A549 (cell line): ENCODE results near the gene CDC42BPG. TPM values are rescaled to one million over a fixed set of nuclear protein-coding genes. Genes with fewer than 3 reads are reported as not detected.

Experiments
- ATAC-seq, 2 experiments: fragments of 200-7000 bp in 1 of 2; fragments of >200 bp in 1 of 2; cut with Nextera tagmentation in 1 of 2; cut with Tn5 transposase in 1 of 2; 3 replicates each; pipeline versions ENCODE4 v1.8.0 to v1.9.1; 2018 to 2020; ENCODE audit warnings: mild to moderate bottlenecking in 1 of 2, moderate library complexity in 1 of 2
- CTCF ChIA-PET: fragments of 300-600 bp; sonication (Branson Sonifier 250); formaldehyde crosslinking; extraction: SDS; loops from one replicate; lab custom pipeline; 2021; ENCODE audit warnings: antibody characterized with exemption, inconsistent platforms; lab: Yijun Ruan, JAX
- POLR2A ChIA-PET: fragments of 350-600 bp; formaldehyde crosslinking; extraction: SDS; loops from one replicate; lab custom pipeline; 2021; ENCODE audit warnings: antibody characterized with exemption, inconsistent platforms; lab: Yijun Ruan, JAX
- DNase-seq, 2 experiments: peaks; one replicate each; pipeline versions ENCODE4 v3.0.0 to v3.0.0-alpha.2; 2011 to 2016; ENCODE audit warnings: low read depth in 1 of 2, low spot score in 1 of 2
- FAIRE-seq: peaks from 2 replicates; lab custom pipeline; 2011; peaks lifted over from hg19 to GRCh38; lab: Jason Lieb, UNC
- H3K27ac ChIP-seq, 2 experiments: fragments of >200 bp; sonication (Bioruptor Twin); formaldehyde crosslinking; 3 replicates each; pipeline ENCODE4 v1.5.1; 2016 to 2017
- H3K4me1 ChIP-seq: fragments of >200 bp; sonication (Bioruptor Twin); formaldehyde crosslinking; 3 replicates; pipeline ENCODE4 v1.6.1; 2016
- H3K4me2 ChIP-seq: fragments of >200 bp; sonication (Bioruptor Twin); formaldehyde crosslinking; 3 replicates; pipeline ENCODE4 v1.6.1; 2016
- H3K4me3 ChIP-seq: fragments of >200 bp; sonication (Bioruptor Twin); formaldehyde crosslinking; 3 replicates; pipeline ENCODE4 v1.5.1; 2016
- H3K9me3 ChIP-seq: fragments of >200 bp; sonication (Bioruptor Twin); formaldehyde crosslinking; 3 replicates; pipeline ENCODE4 v1.6.1; 2016
- BHLHE40 ChIP-seq: IDR thresholded peaks from 2 replicates; pipeline ENCODE4 v1.6.1; 2012; ENCODE audit warnings: low read depth, low read length, inconsistent platforms
- CBX2 ChIP-seq: fragments of 200-600 bp; sonication (generic); IDR thresholded peaks from 2 replicates; pipeline ENCODE4 v1.6.1; 2016; ENCODE audit warnings: low read depth, mild to moderate bottlenecking, borderline replicate concordance
- CBX8 ChIP-seq: fragments of 200-600 bp; sonication (generic); IDR thresholded peaks from 2 replicates; pipeline ENCODE4 v1.6.1; 2016
- CEBPB ChIP-seq, 2 experiments: fragments of >200 bp in 1 of 2; sonication (Bioruptor Twin) in 1 of 2; formaldehyde crosslinking in 1 of 2; IDR thresholded peaks; 2 replicates each; pipeline ENCODE4 v1.6.1; 2012 to 2016
- EHF ChIP-seq: fragments of 250-450 bp; sonication (Bioruptor Pico); IDR thresholded peaks from 2 replicates; pipeline ENCODE4 v1.5.0; 2020; ENCODE audit warnings: mild to moderate bottlenecking
- EP300 ChIP-seq, 2 experiments: fragments of >200 bp; sonication (Bioruptor Twin); formaldehyde crosslinking; IDR thresholded peaks; 2 replicates in 1 of 2; 3 replicates in 1 of 2; pipeline ENCODE4 v1.6.1; 2016 to 2017
- GATA3 ChIP-seq: IDR thresholded peaks from 2 replicates; pipeline ENCODE4 v1.6.1; 2012; ENCODE audit warnings: borderline replicate concordance
- HDAC2 ChIP-seq: fragments of 200-600 bp; sonication (generic); IDR thresholded peaks from 2 replicates; pipeline ENCODE4 v1.6.1; 2016
- HOXB13 ChIP-seq: fragments of 250-450 bp; sonication (Bioruptor Pico); IDR thresholded peaks from 2 replicates; pipeline ENCODE4 v1.5.0; 2020; ENCODE audit warnings: low read depth, mild to moderate bottlenecking, moderate library complexity
- JUN ChIP-seq, 2 experiments: fragments of >200 bp; sonication (Bioruptor Twin); formaldehyde crosslinking; IDR thresholded peaks; 2 replicates in 1 of 2; 3 replicates in 1 of 2; pipeline ENCODE4 v1.6.1; 2016 to 2017
- JUNB ChIP-seq: fragments of >200 bp; sonication (Bioruptor Twin); formaldehyde crosslinking; IDR thresholded peaks from 2 replicates; pipeline ENCODE4 v1.6.1; 2016
- KDM5A ChIP-seq: fragments of 200-600 bp; sonication (generic); IDR thresholded peaks from 2 replicates; pipeline ENCODE4 v1.6.1; 2016; ENCODE audit warnings: antibody characterized with exemption, mild to moderate bottlenecking
- MAFK ChIP-seq: fragments of 450-650 bp; IDR thresholded peaks from 2 replicates; pipeline ENCODE4 v1.6.1; 2014; ENCODE audit not compliant: partially characterized antibody
- NFE2L2 ChIP-seq: fragments of 150-350 bp; conservative IDR thresholded peaks from 2 replicates; pipeline ENCODE4 v1.6.1; 2014; ENCODE audit warnings: low read length
- POLR2A ChIP-seq: IDR thresholded peaks from 2 replicates; pipeline ENCODE4 v1.6.1; 2012; ENCODE audit warnings: mild to moderate bottlenecking, low read length
- RAD21 ChIP-seq, 2 experiments: fragments of >200 bp in 1 of 2; sonication (Bioruptor Twin) in 1 of 2; formaldehyde crosslinking in 1 of 2; IDR thresholded peaks in 1 of 2; conservative IDR thresholded peaks in 1 of 2; 2 replicates in 1 of 2; 3 replicates in 1 of 2; pipeline ENCODE4 v1.6.1; 2012 to 2018; ENCODE audit warnings: inconsistent platforms in 1 of 2
- RARB ChIP-seq: fragments of 250-450 bp; sonication (Bioruptor Pico); IDR thresholded peaks from 2 replicates; pipeline ENCODE4 v1.8.0; 2021; ENCODE audit warnings: mild to moderate bottlenecking, moderate library complexity
- RCOR1 ChIP-seq: fragments of 150-350 bp; IDR thresholded peaks from 2 replicates; pipeline ENCODE4 v1.6.1; 2014; ENCODE audit warnings: antibody characterized with exemption, low read length, low read depth
- RNF2 ChIP-seq: fragments of 200-600 bp; sonication (generic); IDR thresholded peaks from 2 replicates; pipeline ENCODE4 v1.6.1; 2016; ENCODE audit warnings: low read depth, mild to moderate bottlenecking, antibody characterized with exemption, moderate library complexity, borderline replicate concordance
- ZNF302 ChIP-seq: fragments of 250-450 bp; sonication (Bioruptor Pico); IDR thresholded peaks from 2 replicates; pipeline ENCODE4 v1.9.0; 2021; ENCODE audit warnings: inconsistent platforms, mild to moderate bottlenecking, moderate library complexity
- ZSCAN20 ChIP-seq: fragments of 250-450 bp; sonication (Bioruptor Pico); IDR thresholded peaks from 2 replicates; pipeline ENCODE4 v1.8.0; 2022; ENCODE audit warnings: mild to moderate bottlenecking, moderate library complexity
- WGBS: methylation state at CpG from one replicate; pipeline ENCODE4 v1.1.6; 2017; ENCODE audit errors: missing lambda C conversion rate; 5-methylcytosine and 5-hydroxymethylcytosine counted together
- polyA plus RNA-seq, 4 experiments: library from polyadenylated mRNA; depleted of rRNA in 3 of 4; stranded (reverse); fragments of >200 nt; fragmentation: RNase III in 1 of 4; extraction: RNeasy Plus Mini Kit Qiagen cat#74134 plus additional on column Dnase treatment in 1 of 4; gene quantifications; 2 replicates in 3 of 4; 3 replicates in 1 of 4; pipeline ENCODE4 v1.2.3, GENCODE V29; 2011 to 2017
- TF ChIP-seq, protein P1 (sequence below): fragments of 250-450 bp; sonication (Bioruptor Pico); IDR thresholded peaks from 2 replicates; pipeline ENCODE4 v1.5.0; 2021; ENCODE audit warnings: mild to moderate bottlenecking, moderate library complexity, borderline replicate concordance
- TF ChIP-seq, protein P2 (sequence below): fragments of 250-450 bp; sonication (Bioruptor Pico); IDR thresholded peaks from 2 replicates; pipeline ENCODE4 v1.5.0; 2020; ENCODE audit warnings: low read depth, mild to moderate bottlenecking, moderate library complexity
- TF ChIP-seq, protein P3 (sequence below): fragments of >200 bp; sonication (Bioruptor Twin); formaldehyde crosslinking; IDR thresholded peaks from 2 replicates; pipeline ENCODE4 v1.6.1; 2016
- TF ChIP-seq, protein P4 (sequence below): IDR thresholded peaks from 2 replicates; pipeline ENCODE4 v1.6.1; 2012
- TF ChIP-seq, protein P5 (sequence below): IDR thresholded peaks from 2 replicates; pipeline ENCODE4 v1.6.1; 2012; ENCODE audit warnings: low read depth, borderline replicate concordance
- TF ChIP-seq, protein P6 (sequence below): fragments of 200-600 bp; sonication (generic); IDR thresholded peaks from 2 replicates; pipeline ENCODE4 v1.6.1; 2016; ENCODE audit warnings: antibody characterized with exemption, mild to moderate bottlenecking, moderate library complexity

Gene CDC42BPG
- polyA plus RNA-seq, 2 of the 4 experiments (the other 2 are of a cell fraction): 0.35 to 1.0 TPM

DNA sequence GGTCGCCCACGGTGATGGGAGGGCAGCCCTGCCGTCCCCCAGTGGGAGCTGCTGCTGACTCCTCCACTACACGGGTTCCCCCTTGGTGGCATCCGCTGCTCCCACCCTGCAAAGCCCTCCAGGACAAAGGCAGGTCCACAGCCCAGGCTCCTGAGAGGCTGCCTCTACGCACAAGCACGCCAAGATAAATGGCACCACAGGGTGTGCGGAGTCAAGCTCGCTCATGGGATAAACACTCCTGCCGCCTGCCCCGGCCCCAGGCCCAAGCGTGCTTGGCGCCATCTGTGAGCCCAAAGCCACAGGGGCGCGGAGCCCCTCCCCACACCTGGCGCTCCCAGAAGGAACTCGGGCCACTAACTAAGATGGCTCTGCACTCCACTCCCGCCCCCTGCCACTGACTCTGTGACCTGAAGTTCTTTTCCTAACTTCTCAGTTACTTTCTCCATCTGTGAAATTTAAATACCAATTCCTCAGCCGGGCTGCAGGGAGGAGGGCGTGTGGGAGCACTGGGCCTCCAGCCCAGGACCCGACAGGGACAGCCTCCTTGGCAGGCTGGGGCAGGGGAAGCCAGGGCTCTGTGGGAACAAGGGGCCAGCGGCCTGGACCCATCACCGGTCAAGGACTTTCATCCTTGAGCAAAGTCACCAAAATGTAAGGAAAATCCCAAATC is 19.1 kb upstream of the CDC42BPG start (continued):
- TF ChIP-seq EHF (CRISPR knock-in tag) (no peak), ZSCAN20 (no peak), ZNF302 (CRISPR knock-in tag) (no peak)

DNA sequence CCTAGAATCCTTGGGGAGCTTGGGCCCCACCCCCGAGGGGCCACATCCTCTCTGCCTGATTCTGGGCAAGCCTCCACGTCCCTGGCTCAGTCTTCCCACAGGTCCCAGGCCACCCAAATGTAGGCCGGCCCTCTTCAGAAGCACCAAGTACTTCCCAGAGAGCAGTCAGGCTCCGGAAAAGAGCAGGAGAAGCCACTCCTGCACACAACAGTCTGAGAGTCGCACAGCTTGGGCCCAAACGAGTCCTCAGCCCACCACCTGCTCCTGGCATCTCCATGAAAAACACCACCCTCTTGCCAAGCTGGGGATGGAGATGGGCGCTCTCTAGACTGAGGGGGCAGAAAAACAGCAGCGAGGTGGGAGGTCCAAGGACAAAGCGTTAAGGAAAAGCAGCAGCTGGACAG is 18.5 kb upstream of the CDC42BPG start:
- Histone ChIP-seq H3K4me3 (no peak overlapping the region), H3K9me3 (no peaks in the 10 kb centered on the region), H3K27ac (peak overlapping the region in 1 of 2 experiments; percentile 73; a peak in 3 of 6 replicates), H3K4me1 (peaks cover 37% of the 10 kb centered on the region), H3K4me2 (no peak overlapping the region)
- ATAC-seq (no peak), FAIRE-seq (no peak), DNase-seq (no peak)
- 78% methylated on average over 9 of the region's 9 CpGs for WGBS
- POLR2A ChIA-PET: interaction anchor here (1.3 kb wide), 1 partner anchor 15 kb away, joined by 5 read pairs; no protein-coding TSS in a partner anchor
- TF ChIP-seq KDM5A (no peak), RCOR1 (no peak), HOXB13 (CRISPR knock-in tag) (no peak), JUNB (no peak), RAD21 (conservative IDR thresholded peaks at IDR 0.05 in 1 of 2, IDR thresholded peaks at IDR 0.05 in 1 of 2) (no peak), POLR2A (no peak), CBX8 (no peak), BHLHE40 (no peak), CEBPB (IDR thresholded peaks at IDR 0.05) (no peak)
- TF ChIP-seq, protein P1, sequence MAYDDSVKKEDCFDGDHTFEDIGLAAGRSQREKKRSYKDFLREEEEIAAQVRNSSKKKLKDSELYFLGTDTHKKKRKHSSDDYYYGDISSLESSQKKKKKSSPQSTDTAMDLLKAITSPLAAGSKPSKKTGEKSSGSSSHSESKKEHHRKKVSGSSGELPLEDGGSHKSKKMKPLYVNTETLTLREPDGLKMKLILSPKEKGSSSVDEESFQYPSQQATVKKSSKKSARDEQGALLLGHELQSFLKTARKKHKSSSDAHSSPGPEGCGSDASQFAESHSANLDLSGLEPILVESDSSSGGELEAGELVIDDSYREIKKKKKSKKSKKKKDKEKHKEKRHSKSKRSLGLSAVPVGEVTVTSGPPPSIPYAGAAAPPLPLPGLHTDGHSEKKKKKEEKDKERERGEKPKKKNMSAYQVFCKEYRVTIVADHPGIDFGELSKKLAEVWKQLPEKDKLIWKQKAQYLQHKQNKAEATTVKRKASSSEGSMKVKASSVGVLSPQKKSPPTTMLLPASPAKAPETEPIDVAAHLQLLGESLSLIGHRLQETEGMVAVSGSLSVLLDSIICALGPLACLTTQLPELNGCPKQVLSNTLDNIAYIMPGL (CRISPR knock-in tag): no peak
- TF ChIP-seq, protein P2, sequence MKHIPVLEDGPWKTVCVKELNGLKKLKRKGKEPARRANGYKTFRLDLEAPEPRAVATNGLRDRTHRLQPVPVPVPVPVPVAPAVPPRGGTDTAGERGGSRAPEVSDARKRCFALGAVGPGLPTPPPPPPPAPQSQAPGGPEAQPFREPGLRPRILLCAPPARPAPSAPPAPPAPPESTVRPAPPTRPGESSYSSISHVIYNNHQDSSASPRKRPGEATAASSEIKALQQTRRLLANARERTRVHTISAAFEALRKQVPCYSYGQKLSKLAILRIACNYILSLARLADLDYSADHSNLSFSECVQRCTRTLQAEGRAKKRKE (CRISPR knock-in tag): no peak
- TF ChIP-seq, protein P3, sequence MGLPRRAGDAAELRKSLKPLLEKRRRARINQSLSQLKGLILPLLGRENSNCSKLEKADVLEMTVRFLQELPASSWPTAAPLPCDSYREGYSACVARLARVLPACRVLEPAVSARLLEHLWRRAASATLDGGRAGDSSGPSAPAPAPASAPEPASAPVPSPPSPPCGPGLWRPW: no peak
- CTCF ChIA-PET: interaction anchor here (1.2 to 39.4 kb wide), 3 partner anchors 15 to 59 kb away, joined by 3 to 1607 read pairs (median 462); partner anchors contain the start of genes CDC42BPG and EHD1

DNA sequence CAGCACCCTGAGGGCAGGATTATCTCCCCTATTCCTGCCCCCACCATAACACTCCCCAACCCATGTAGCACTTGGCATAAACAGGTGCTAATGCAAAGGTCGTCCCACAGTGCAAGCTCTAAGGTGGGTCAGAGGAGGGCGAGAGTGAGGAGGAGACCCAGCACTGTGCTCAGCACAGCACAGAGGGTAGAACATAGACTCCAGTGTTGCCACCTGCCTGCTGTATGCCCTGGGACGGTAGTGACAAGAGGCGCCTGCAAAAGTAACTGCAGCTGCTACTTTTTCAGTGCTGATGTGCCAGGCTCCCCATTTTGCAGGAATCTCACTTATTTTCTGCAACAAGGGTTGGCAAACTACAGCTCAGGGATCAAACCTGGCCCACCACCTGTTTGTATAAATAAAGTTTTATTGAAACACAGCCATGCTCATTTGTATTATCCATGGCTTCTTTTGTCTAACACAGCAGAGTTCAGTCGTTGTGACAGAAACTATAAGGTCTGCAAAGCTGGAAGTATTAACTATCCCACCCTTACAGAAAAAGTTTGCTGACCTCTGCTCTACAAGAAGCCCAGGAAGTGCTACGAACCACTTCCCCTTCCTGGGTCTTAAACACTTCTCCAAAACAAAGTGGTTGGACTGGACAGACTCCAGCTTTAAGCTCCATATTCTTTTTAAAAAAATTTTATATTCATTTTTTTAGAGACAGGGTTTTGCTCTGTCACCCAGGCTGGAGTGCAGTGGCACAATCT is 16.9 kb upstream of the CDC42BPG start:
- Histone ChIP-seq H3K4me1 (peaks cover 47% of the 10 kb centered on the region), H3K27ac (peak overlapping the region in 1 of 2 experiments; percentile 53; a peak in 3 of 6 replicates), H3K4me3 (no peak overlapping the region), H3K4me2 (no peak overlapping the region), H3K9me3 (no peaks in the 10 kb centered on the region)
- ATAC-seq: no peak
- 76% methylated on average over 6 of the region's 6 CpGs for WGBS
- FAIRE-seq: no peak
- DNase-seq: no peak
- CTCF ChIA-PET: interaction anchor here (1.3 to 39.4 kb wide), 6 partner anchors 0 to 153 kb away, joined by 3 to 1607 read pairs (median 234); partner anchors contain the start of genes ARL2, CDC42BPG, EHD1 and RASGRP2
- POLR2A ChIA-PET: no interaction called here
- TF ChIP-seq, protein P4, sequence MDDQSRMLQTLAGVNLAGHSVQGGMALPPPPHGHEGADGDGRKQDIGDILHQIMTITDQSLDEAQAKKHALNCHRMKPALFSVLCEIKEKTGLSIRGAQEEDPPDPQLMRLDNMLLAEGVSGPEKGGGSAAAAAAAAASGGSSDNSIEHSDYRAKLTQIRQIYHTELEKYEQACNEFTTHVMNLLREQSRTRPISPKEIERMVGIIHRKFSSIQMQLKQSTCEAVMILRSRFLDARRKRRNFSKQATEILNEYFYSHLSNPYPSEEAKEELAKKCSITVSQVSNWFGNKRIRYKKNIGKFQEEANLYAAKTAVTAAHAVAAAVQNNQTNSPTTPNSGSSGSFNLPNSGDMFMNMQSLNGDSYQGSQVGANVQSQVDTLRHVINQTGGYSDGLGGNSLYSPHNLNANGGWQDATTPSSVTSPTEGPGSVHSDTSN: no peak
- no peak for TF ChIP-seq EP300 (IDR thresholded peaks at IDR 0.05)
- no peak for TF ChIP-seq RARB (CRISPR knock-in tag)
- TF ChIP-seq, protein P5, sequence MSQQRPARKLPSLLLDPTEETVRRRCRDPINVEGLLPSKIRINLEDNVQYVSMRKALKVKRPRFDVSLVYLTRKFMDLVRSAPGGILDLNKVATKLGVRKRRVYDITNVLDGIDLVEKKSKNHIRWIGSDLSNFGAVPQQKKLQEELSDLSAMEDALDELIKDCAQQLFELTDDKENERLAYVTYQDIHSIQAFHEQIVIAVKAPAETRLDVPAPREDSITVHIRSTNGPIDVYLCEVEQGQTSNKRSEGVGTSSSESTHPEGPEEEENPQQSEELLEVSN: no peak
- no peak for TF ChIP-seq CBX2
- TF ChIP-seq, protein P6, sequence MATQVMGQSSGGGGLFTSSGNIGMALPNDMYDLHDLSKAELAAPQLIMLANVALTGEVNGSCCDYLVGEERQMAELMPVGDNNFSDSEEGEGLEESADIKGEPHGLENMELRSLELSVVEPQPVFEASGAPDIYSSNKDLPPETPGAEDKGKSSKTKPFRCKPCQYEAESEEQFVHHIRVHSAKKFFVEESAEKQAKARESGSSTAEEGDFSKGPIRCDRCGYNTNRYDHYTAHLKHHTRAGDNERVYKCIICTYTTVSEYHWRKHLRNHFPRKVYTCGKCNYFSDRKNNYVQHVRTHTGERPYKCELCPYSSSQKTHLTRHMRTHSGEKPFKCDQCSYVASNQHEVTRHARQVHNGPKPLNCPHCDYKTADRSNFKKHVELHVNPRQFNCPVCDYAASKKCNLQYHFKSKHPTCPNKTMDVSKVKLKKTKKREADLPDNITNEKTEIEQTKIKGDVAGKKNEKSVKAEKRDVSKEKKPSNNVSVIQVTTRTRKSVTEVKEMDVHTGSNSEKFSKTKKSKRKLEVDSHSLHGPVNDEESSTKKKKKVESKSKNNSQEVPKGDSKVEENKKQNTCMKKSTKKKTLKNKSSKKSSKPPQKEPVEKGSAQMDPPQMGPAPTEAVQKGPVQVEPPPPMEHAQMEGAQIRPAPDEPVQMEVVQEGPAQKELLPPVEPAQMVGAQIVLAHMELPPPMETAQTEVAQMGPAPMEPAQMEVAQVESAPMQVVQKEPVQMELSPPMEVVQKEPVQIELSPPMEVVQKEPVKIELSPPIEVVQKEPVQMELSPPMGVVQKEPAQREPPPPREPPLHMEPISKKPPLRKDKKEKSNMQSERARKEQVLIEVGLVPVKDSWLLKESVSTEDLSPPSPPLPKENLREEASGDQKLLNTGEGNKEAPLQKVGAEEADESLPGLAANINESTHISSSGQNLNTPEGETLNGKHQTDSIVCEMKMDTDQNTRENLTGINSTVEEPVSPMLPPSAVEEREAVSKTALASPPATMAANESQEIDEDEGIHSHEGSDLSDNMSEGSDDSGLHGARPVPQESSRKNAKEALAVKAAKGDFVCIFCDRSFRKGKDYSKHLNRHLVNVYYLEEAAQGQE: no peak
- no peak for TF ChIP-seq POLR2A
- TF ChIP-seq NFE2L2: no peak
- TF ChIP-seq MAFK: no peak
- TF ChIP-seq GATA3: no peak
- TF ChIP-seq JUN (IDR thresholded peaks at IDR 0.05): no peak
- TF ChIP-seq RNF2: no peak
- TF ChIP-seq HDAC2: no peak
